Measurements from ENCODE around the gene GLIS1.
A peak's percentile ranks its signal among the peaks of the same experiment; 100 is the strongest.
"Not testable (repeated sequence)": the region's sequence is repeated elsewhere in the genome, so short reads cannot be mapped to it uniquely, and the experiment has no call there.

Gene GLIS1

DNA sequence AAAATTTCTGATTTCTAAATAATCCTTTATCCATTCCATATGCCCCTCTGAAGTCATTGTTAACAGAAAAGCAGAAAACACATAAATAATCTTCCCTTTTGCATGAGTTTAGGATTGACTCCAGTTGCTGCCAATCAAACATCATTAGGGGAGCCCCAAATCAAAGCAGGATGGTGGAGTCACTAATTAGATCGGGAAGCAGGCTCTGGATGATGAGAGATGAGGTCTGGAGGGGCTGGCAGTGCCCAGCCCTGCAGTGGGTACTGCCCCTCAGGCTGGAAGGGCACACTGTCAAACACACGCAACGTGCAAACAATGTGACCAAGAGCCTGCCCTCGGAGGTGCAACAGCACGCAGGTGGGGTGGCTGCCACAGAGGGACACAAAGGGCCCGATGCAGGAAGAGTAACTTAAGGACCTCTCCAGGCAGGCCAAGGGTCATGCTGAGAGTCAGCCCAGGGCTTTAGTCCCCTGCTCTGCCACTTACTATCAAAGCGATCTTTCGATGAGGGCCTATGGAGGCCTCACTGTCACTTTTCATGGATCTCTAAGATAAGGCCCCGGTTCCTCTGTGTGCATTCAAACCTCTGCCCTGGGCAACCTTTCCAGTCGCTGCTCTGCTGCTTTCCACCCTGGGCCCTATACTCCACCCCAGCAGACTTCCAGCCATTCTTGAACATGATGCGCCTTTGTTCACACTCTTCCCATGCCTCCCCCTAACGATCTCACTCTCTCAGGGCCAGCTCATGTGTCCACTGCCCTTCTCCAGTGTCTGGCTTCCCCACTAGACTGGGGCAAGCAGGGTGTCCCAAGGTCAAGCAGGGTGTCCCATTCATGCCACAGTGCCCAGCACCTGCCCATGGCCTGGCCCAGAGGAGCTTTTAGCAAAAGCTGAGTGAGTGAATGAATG is 180.9 kb downstream of the GLIS1 start:
- no peak for DNase-seq

- no peak for DNase-seq
Measured at GRCh38 chr1:53557369-53557768, 181.6 kb downstream of the GLIS1 start.

GRCh38 chr1:53556657-53557227 is 182.2 kb downstream of the GLIS1 start:
- no peak for DNase-seq

DNA sequence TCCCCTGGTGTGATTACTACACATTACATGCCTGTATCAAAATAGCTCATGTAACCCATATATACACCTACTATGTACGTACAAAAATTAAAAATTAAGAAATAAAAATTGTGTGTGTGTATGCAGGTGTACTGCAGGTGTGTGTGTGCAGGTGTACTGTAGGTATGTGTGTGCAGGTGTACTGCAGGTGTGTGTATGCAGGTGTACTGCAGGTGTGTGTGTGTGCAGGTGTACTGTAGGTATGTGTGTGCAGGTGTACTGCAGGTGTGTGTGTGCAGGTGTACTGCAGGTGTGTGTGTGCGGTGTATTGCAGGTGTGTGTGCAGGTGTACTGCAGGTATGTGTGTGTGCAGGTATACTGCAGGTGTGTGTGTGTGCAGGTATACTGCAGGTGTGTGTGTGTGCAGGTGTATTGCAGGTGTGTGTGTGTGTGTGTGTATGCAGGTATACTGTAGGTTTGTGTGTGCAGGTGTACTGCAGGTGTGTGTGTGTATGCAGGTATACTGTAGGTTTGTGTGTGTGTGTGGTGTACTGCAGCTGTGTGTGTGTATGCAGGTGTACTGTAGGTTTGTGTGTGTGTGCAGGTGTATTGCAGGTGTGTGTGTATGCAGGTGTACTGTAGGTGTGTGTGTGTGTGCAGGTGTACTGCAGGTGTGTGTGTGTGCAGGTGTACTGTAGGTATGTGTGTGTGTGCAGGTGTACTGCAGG is 183.2 kb downstream of the GLIS1 start:
- DNase-seq: not testable (repeated sequence)

DNA sequence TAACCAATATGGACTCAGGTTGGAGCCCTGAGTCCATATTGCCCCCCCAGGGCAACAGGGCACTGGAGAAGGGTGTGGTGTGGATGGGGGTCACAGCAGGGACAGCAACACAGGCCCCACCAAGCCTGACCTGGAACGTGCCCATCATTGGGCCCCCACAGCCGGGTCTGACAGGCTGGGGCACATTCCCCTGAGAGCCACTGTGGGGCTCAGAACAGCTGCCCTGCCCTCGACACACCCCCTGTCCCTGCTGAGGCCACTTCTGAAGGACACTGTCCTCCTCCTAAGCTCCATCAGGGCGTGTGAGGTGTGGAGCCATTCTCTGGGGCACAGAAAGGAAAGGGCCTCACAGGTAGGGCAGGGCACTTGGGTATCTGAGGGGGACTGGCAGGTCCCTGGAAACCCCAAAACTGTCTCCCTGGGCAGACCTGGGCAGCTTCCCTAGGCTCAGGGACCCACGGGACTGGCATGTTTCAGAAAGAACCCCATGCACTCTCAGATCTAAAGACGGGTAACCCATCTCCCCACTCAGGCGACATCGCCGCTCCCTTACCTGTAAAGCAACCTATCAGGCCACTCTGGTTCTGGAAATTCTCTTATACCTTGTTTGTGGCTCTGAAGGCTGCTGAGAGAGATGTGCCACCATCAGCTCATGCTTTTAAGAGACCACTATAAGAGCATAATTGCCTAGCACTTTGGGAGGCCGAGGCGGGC is 184.2 kb downstream of the GLIS1 start:
- no peak for DNase-seq

DNA sequence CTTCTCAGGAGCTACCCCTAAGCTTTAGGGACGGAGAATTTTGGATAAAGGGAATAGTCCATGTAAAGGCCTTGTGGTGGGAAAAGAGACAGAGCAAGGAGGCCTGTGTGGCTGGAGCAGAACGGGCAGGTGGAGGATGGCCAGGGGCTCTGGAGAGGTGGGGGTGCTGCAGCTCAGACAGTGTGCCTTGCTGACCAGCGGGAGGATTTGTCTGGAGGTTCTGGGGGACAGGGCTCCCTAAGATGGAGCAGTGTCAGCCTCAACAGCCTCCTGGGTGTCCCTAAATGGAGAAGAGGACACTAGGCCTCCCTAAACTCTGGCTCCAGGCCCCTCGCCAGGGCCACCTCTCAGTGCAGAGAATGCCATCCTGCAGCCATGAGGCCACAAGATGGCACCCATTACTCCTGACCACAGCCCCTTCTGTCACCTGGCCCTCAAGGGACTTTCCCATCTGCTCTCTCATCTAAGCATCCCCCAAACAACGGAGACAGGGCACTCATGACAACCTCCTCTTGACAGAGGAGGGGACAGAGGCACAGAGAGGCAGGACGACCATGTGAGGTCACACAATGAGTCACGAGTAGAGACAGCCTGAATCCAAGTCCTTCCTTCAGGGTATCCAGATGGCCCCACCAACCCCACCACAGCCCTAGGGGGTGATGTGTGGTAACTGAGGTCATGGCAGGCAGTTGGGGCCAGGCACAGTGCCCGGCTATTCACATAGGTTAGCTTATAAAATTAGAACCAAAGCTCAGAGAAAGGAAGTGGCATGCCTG is 185.0 kb downstream of the GLIS1 start:
- no peak for DNase-seq

GRCh38 chr1:53552981-53553733 is 185.8 kb downstream of the GLIS1 start:
- no peak for DNase-seq

GRCh38 chr1:53552146-53552861 is 186.7 kb downstream of the GLIS1 start:
- no peak for DNase-seq

GRCh38 chr1:53551428-53551995 is 187.5 kb downstream of the GLIS1 start:
- DNase-seq: no peak

GRCh38 chr1:53550201-53550741 is 188.7 kb downstream of the GLIS1 start:
- DNase-seq: peak in 2 of 3 donors; percentile 18 to 27

- DNase-seq: no peak
Measured at GRCh38 chr1:53549781-53550180, 189.2 kb downstream of the GLIS1 start.

DNA sequence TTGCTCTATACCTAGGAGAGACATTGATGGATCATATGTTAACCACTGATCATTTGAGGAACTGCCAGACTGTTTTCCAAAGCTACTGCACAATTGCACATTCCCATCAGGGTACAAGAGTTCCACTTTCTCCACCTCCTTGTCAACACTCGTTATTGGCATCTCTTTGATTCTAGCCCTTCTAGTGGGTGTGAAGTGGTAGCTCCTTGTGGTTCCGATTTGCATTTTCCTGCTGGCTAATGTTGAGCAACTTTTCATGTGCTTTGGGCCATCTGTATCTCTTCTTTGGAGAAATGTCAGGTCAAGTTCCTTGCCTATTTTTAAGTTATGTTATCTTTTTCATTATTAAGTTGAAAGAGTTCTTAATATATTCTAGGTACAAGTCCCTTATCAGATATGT is 189.7 kb downstream of the GLIS1 start:
- DNase-seq: no peak

DNA sequence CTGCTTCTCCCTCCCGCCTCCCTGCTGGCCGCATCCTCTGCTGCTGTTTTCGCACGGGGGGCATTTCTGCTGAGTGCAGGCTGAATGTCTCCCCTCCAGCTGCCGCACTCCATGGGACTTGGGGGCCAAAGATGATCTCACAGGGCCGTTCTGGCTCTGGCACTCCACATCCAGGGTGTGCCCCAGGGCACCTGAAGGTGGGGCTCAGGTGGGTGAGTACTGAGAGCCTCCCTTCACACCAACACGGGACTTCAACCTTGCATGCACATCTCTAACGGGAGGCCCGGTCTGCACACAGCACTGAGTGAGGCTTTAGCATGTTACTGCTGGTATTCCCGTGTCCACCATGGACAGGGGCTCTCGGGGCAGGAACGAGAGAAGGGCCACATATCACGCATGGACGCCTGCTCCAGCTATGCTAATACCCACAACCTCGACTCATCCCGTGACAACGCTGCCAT is 190.9 kb downstream of the GLIS1 start:
- DNase-seq: no peak

DNA sequence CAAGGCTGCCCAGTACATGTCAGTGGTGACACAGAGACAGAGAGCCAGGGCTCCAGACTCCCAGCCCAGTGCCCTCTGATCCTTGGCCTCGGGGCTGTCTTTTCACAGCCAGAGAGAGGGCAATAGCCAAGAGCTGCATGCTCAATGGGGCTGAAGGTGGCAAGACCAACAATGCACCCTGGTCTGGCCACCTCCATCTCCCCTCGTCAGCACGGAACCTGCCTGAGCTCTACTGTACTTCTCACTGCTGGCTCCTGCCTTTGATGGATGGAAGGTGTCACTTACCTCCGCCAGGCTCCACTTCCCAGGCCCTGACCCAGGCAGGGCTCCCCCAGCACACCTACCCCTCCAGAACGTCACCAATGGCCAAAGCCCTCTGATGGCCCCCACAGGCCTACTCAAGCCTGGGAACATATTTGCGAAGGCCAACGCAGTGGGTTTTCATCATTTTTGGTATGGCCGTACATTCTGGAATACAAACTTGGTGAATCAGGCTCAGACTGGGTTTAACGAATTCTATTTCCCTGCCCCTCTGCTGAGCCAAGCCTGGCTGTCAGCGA is 191.7 kb downstream of the GLIS1 start:
- no peak for DNase-seq

GRCh38 chr1:53546409-53547155 is 192.4 kb downstream of the GLIS1 start:
- DNase-seq: no peak

DNA sequence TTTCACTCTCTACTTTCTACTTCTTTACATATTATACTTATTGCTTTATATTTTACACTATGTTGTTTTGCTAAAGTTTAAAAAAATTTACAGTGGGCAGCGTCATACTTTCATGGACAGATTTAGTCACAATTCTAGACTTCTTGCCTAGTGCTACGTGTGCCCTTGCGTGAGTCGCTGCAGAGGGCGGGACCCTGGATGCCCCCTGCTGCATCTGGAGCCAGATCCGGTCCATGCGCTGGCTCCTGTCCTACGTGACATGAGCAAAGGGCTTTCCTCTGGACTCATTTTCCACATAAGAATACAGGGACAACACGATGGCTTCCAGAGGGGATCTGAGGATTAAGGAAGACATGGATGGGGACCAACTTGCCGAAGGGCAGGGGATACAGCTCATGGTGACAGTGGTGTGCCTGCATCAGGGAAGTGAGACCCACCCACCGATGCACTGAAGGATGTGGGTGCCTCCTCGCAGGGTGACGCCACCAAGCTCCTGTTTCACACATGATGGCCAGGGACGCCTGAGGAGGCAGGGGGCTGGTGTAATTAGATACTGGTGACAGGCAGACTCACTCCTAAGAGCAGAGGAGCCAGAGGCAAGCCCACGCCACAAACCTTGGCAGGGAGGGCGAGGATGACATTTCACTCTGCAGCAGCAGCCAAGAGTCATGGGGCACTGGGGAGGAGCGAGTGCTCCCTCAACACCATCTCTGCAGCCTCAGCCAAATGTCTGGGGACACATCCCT is 193.1 kb downstream of the GLIS1 start:
- no peak for DNase-seq

DNA sequence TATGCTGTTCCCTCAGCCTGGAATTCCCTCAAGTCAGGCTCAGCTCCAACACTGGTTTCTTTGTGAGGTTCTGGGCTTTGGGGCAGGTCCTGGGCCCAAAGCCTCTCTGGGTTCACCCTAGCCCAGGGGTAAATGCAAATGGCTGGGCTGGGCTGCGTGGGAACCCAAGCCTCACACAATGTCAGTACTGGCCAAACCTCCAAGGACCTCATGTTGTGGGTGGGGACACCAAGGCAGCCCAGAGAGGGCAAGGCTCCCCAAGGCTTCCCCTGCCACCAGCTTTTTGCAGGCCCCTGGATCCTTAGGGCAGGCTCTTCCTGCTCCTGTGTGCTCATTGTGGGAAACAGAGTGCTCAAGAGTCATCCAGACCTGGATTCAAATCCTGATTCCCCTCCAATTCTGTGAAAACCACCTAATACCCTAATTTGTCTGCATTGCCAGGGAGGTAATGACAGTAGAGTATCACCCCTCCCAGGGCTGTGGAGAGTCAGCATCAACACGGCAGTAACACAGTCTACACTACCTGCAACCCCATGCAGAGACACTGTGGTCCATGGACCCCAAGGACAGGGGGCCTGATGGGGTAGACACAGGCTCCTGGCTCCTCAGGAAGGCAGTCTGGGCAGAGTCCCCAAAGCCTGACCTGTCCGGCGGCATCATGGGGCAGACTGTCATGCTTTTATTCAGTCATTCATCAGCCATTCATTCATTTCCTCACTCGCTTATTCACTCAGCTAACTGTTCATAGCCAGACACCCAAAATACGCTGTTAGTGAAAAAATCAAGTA is 194.0 kb downstream of the GLIS1 start:
- DNase-seq: no peak

All from suppressor macrophage treated with lipopolysaccharide for 1 hour (primary cell).